Endothelial cell of umbilical vein (primary cell): ENCODE data around the gene BBX. TPM values are rescaled to one million over a fixed set of nuclear protein-coding genes. Genes with fewer than 3 reads are reported as not detected.

ENCODE experiments used
- BruUV-seq: library from RNA; stranded (reverse); fragments of 400-500 nt; replicated peaks from 2 replicates; lab custom pipeline; 2021; lab: Mats Ljungman, UMichigan
- CTCF ChIA-PET: fragments of 300-600, 350-600 bp; sonication (Branson Sonifier 250); formaldehyde crosslinking; loops from one replicate; lab custom pipeline; 2021; ENCODE audit warnings: antibody characterized with exemption, inconsistent platforms; lab: Charles Lee
- POLR2A ChIA-PET: fragments of 300-600, 350-600 bp; sonication (Branson Sonifier 250); formaldehyde crosslinking; loops from one replicate; lab custom pipeline; 2021; ENCODE audit warnings: antibody characterized with exemption, inconsistent platforms; lab: Charles Lee
- DNase-seq: peaks from one replicate; pipeline ENCODE4 v3.0.0-alpha.2; 2011; ENCODE audit warnings: low read depth, low spot score
- FAIRE-seq: peaks from 2 replicates; lab custom pipeline; 2011; peaks lifted over from hg19 to GRCh38; lab: Jason Lieb, UNC
- H2AFZ ChIP-seq: 2 replicates; pipeline ENCODE4 v1.6.0; 2012; ENCODE audit warnings: low read depth, low read length, control low read depth, inconsistent platforms
- H3K27ac ChIP-seq: 2 replicates; pipeline ENCODE4 v1.5.1; 2011; ENCODE audit warnings: low read depth, mild to moderate bottlenecking, control low read depth, low read length, moderate library complexity; ENCODE audit not compliant: insufficient read depth
- H3K27me3 ChIP-seq, 2 experiments: 2 replicates each; pipeline versions ENCODE4 v1.6.0 to v1.6.1; 2011; ENCODE audit warnings: low read length in 2 of 2, mixed read lengths in 1 of 2; ENCODE audit not compliant: control insufficient read depth in 2 of 2, insufficient read depth in 2 of 2
- H3K36me3 ChIP-seq, 2 experiments: 2 replicates in 1 of 2; 3 replicates in 1 of 2; pipeline ENCODE4 v1.5.1; 2011; ENCODE audit warnings: low read length in 2 of 2, mild to moderate bottlenecking in 1 of 2, moderate library complexity in 1 of 2; ENCODE audit not compliant: control insufficient read depth in 2 of 2, insufficient read depth in 2 of 2; ENCODE audit errors: extremely low read depth in 1 of 2
- H3K4me1 ChIP-seq: 3 replicates; pipeline ENCODE4 v1.5.1; 2011; ENCODE audit warnings: mild to moderate bottlenecking, low read length; ENCODE audit not compliant: control insufficient read depth, insufficient read depth; ENCODE audit errors: extremely low read depth
- H3K4me2 ChIP-seq: 2 replicates; pipeline ENCODE4 v1.6.1; 2011; ENCODE audit warnings: low read length, control low read depth, mixed read lengths; ENCODE audit not compliant: insufficient read depth
- H3K4me3 ChIP-seq, 3 experiments: fragments of 200-600 bp in 1 of 3; sonication (generic), shearing (Covaris generic) in 1 of 3; replicated peaks in 1 of 3; 2 replicates each; pipeline ENCODE4 v1.5.1; 2011 to 2016; ENCODE audit warnings: control low read depth in 3 of 3, low read length in 3 of 3, mild to moderate bottlenecking in 2 of 3, inconsistent platforms in 1 of 3, low read depth in 1 of 3, moderate library complexity in 1 of 3; ENCODE audit not compliant: insufficient read depth in 1 of 3
- H3K79me2 ChIP-seq: 2 replicates; pipeline ENCODE4 v1.6.0; 2012; ENCODE audit warnings: low read length, inconsistent platforms; ENCODE audit not compliant: control insufficient read depth, insufficient read depth
- H3K9ac ChIP-seq: replicated peaks from 2 replicates; pipeline ENCODE3; 2011; ENCODE audit warnings: low read length, control low read depth; ENCODE audit not compliant: insufficient read depth; ENCODE audit errors: extremely low read depth
- H3K9me1 ChIP-seq: replicated peaks from 3 replicates; pipeline ENCODE4 v1.6.0; 2011; ENCODE audit warnings: mild to moderate bottlenecking, low read length; ENCODE audit not compliant: control insufficient read depth, insufficient read depth; ENCODE audit errors: extremely low read depth
- H3K9me3 ChIP-seq: replicated peaks from 2 replicates; pipeline ENCODE4 v1.5.1; 2012; ENCODE audit warnings: low read length, inconsistent platforms; ENCODE audit not compliant: control insufficient read depth, insufficient read depth
- H4K20me1 ChIP-seq: replicated peaks from 2 replicates; pipeline ENCODE3; 2011; ENCODE audit warnings: mild to moderate bottlenecking, low read length; ENCODE audit not compliant: control insufficient read depth, insufficient read depth; ENCODE audit errors: extremely low read depth
- EZH2 ChIP-seq: IDR thresholded peaks from 2 replicates; pipeline ENCODE4 v1.6.1; 2012; ENCODE audit warnings: borderline replicate concordance, low read depth, mild to moderate bottlenecking, moderate library complexity, low read length, inconsistent platforms; ENCODE audit not compliant: severe bottlenecking
- FOS ChIP-seq: IDR thresholded peaks from 2 replicates; pipeline ENCODE4 v1.6.1; 2011; ENCODE audit warnings: mild to moderate bottlenecking, low read length, moderate library complexity, borderline replicate concordance; ENCODE audit not compliant: insufficient read depth
- GATA2 ChIP-seq: IDR thresholded peaks from 2 replicates; pipeline ENCODE4 v1.7.0; 2011; ENCODE audit warnings: low read depth, mild to moderate bottlenecking, moderate library complexity, mixed read lengths, low read length; ENCODE audit not compliant: insufficient read length, insufficient read depth
- JUN ChIP-seq: IDR thresholded peaks from 2 replicates; pipeline ENCODE4 v1.6.1; 2011; ENCODE audit warnings: borderline replicate concordance, low read depth; ENCODE audit not compliant: insufficient read length, insufficient read depth
- MYC ChIP-seq: IDR thresholded peaks from one replicate; pipeline ENCODE4 v1.6.1; 2011; ENCODE audit warnings: mild to moderate bottlenecking, low read depth, low read length
- POLR2A ChIP-seq: IDR thresholded peaks from 2 replicates; pipeline ENCODE4 v1.6.1; 2012; ENCODE audit warnings: low read depth, mild to moderate bottlenecking, control low read depth, low read length
- POLR2AphosphoS5 ChIP-seq: IDR thresholded peaks from 2 replicates; pipeline ENCODE4 v1.6.1; 2012; ENCODE audit warnings: low read depth, mild to moderate bottlenecking, control low read depth, low read length, moderate library complexity; ENCODE audit not compliant: insufficient read depth
- dilution Hi-C: fragments of 300-500 bp; cut with MboI; formaldehyde crosslinking; loops from one replicate; pipeline ENCODE4 v1.15.0; 2019; ENCODE audit warnings: low sequenced_read_pairs; ENCODE audit not compliant: extremely low pct_ligation_motif_present
- intact Hi-C: fragments of 100-400 bp; cut with micrococcal nuclease; formaldehyde crosslinking; loops from one replicate; pipeline ENCODE4 v1.10.0; 2022
- polyA plus RNA-seq, 4 experiments: library from polyadenylated mRNA; depleted of rRNA in 3 of 4; stranded (reverse) in 3 of 4; unstranded in 1 of 4; fragments of >200 nt; gene quantifications; 2 replicates each; pipeline versions ENCODE4 v1.2.1 to v1.2.3, GENCODE V29; 2011 to 2012; ENCODE audit warnings: missing spikeins in 1 of 4
- total RNA-seq: library from RNA; stranded (reverse); gene quantifications from 2 replicates; pipeline ENCODE4 v1.2.3, GENCODE V29; 2021
- TF ChIP-seq, protein P1 (sequence below): IDR thresholded peaks from 2 replicates; pipeline ENCODE4 v1.6.1; 2011; ENCODE audit not compliant: insufficient read depth, insufficient read length
- TF ChIP-seq, protein P2 (sequence below), 2 donors: IDR thresholded peaks; 1 replicate in 1 of 2; 2 replicates in 1 of 2; pipeline ENCODE4 v1.5.1; 2011; ENCODE audit warnings: low read length in 2 of 2, mild to moderate bottlenecking in 2 of 2, moderate library complexity in 2 of 2, control low read depth in 1 of 2, inconsistent platforms in 1 of 2, low read depth in 1 of 2; ENCODE audit not compliant: insufficient read depth in 1 of 2; ENCODE audit errors: extremely low read depth in 1 of 2

BBX gene
- total and polyA plus RNA-seq, 2 donors (not counting 3 experiments of a cell fraction or from before 2014, with no cell fraction given): 21.4 to 43.4 TPM

DNA sequence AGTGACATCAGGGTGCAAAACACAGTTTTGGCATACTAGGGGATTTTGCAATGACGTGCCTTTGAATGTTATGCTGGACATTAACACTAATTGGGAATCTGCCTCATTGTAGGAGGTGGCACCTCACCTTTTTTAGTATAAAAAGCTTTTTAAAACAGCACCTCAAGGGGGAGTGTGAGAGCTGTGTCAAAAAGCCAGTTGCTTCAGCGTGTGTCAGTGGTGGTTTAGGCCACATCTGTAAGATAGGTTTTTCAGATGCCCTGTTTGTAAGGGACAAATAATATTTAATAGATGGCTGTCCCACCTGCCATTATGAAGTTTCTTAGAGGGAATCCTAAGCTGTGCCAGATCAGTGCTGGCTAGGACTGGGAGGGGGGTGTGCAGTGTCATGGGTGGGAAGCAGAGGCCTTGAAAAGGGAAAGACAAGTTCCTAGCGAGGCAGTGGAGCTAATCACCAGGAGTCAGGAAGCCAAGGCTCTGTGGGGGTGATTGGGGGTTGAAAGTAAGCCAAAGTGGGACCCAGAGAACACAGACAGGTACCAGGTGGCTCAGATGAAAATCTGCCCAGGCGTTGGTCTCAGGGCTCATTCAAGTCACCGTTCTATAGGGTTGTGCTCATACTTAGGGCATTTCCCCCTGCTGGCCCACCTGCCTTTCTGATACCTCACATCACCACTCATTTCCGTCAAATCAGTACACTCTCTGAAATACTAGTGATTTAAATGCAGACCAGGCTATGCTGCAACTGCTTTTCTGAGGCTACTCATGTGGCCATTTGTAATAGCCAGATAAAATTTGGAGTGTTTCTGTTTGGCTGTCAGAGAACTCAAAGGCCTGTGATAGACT is 120.5 kb downstream of the BBX start:
- no peaks in the 10 kb centered on the region for H4K20me1 ChIP-seq
- dilution Hi-C loops: no loop called here
- no peaks in the 10 kb centered on the region for H3K79me2 ChIP-seq
- intact Hi-C loops: no loop called here
- H3K4me3 ChIP-seq: no peak overlapping the region
- BruUV-seq: no TSS peak
- no peaks in the 10 kb centered on the region for H3K36me3 ChIP-seq
- POLR2A ChIA-PET: no interaction called here
- H2AFZ ChIP-seq: no peak overlapping the region
- CTCF ChIA-PET: interaction anchor here (0.5 to 1.5 kb wide), 9 partner anchors 10 to 203 kb away, joined by 3 to 13 read pairs (median 3); no protein-coding TSS in a partner anchor
- no peak overlapping the region for H3K4me2 ChIP-seq
- no peak overlapping the region for H3K27ac ChIP-seq
- no peak for TF ChIP-seq POLR2AphosphoS5
- no peak for TF ChIP-seq MYC
- TF ChIP-seq POLR2A: no peak
- TF ChIP-seq JUN: no peak
- TF ChIP-seq, protein P1, sequence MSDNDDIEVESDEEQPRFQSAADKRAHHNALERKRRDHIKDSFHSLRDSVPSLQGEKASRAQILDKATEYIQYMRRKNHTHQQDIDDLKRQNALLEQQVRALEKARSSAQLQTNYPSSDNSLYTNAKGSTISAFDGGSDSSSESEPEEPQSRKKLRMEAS: no peak
- no peak for TF ChIP-seq GATA2
- TF ChIP-seq EZH2: no peak
- no peak for TF ChIP-seq FOS
- TF ChIP-seq, protein P2, sequence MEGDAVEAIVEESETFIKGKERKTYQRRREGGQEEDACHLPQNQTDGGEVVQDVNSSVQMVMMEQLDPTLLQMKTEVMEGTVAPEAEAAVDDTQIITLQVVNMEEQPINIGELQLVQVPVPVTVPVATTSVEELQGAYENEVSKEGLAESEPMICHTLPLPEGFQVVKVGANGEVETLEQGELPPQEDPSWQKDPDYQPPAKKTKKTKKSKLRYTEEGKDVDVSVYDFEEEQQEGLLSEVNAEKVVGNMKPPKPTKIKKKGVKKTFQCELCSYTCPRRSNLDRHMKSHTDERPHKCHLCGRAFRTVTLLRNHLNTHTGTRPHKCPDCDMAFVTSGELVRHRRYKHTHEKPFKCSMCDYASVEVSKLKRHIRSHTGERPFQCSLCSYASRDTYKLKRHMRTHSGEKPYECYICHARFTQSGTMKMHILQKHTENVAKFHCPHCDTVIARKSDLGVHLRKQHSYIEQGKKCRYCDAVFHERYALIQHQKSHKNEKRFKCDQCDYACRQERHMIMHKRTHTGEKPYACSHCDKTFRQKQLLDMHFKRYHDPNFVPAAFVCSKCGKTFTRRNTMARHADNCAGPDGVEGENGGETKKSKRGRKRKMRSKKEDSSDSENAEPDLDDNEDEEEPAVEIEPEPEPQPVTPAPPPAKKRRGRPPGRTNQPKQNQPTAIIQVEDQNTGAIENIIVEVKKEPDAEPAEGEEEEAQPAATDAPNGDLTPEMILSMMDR (IDR thresholded peaks at IDR 0.05; ENCODE audit: extremely low read depth in 1 of 2, insufficient read depth in 1 of 2, low read depth in 1 of 2, low read length in 2 of 2): no peak
- H3K4me1 ChIP-seq: peaks cover 8% of the 10 kb centered on the region
- no peaks in the 10 kb centered on the region for H3K9me3 ChIP-seq
- DNase-seq (no peak), FAIRE-seq (no peak)
- H3K27me3 ChIP-seq: no peaks in the 10 kb centered on the region
- no peak overlapping the region for H3K9ac ChIP-seq
- peaks cover 2% of the 10 kb centered on the region for H3K9me1 ChIP-seq
